SK-N-SH (cell line): ENCODE measurements around the gene PLPPR5. TPM values are rescaled to one million over a fixed set of nuclear protein-coding genes. Genes with fewer than 3 reads are reported as not detected.

Experiments used
- CTCF ChIA-PET: fragments of 300-600, 350-600 bp; formaldehyde crosslinking; extraction: SDS; loops from one replicate; lab custom pipeline; 2021; lab: Yijun Ruan, JAX
- POLR2A ChIA-PET: fragments of 350-600 bp; sonication (Branson Sonifier 250); formaldehyde crosslinking; extraction: SDS; loops from one replicate; lab custom pipeline; 2020; ENCODE audit warnings: antibody characterized with exemption, inconsistent platforms; lab: Yijun Ruan, JAX
- DNase-seq: peaks from one replicate; pipeline ENCODE4 v3.0.0; 2012
- H2AFZ ChIP-seq: fragments of 200-600 bp; sonication (generic); 2 replicates; pipeline ENCODE4 v1.8.1; 2016; ENCODE audit warnings: antibody characterized with exemption, mild to moderate bottlenecking, low read depth
- H3F3A ChIP-seq: fragments of 200-600 bp; sonication (generic); replicated peaks from 2 replicates; pipeline ENCODE3; 2016; ENCODE audit warnings: antibody characterized with exemption, mild to moderate bottlenecking; ENCODE audit not compliant: insufficient read depth
- H3K27ac ChIP-seq, 2 experiments: fragments of 200-500 bp in 1 of 2; fragments of 200-600 bp in 1 of 2; sonication (Bioruptor generic) in 1 of 2; sonication (generic), shearing (Covaris generic) in 1 of 2; 2 replicates each; pipeline versions ENCODE4 v1.5.1 to v1.6.1; 2014 to 2016; ENCODE audit warnings: low read depth in 2 of 2, inconsistent platforms in 1 of 2, low read length in 1 of 2, mild to moderate bottlenecking in 1 of 2, mixed read lengths in 1 of 2
- H3K27me3 ChIP-seq: fragments of 200-600 bp; sonication (generic), shearing (Covaris generic); 2 replicates; pipeline ENCODE4 v1.6.1; 2016; ENCODE audit warnings: mixed run types; ENCODE audit not compliant: insufficient read depth
- H3K36me3 ChIP-seq, 2 experiments: fragments of 200-500 bp in 1 of 2; fragments of 200-600 bp in 1 of 2; sonication (Bioruptor generic) in 1 of 2; sonication (generic) in 1 of 2; replicated peaks in 1 of 2; 2 replicates each; pipeline versions ENCODE3 to v1.5.1; 2014 to 2016; ENCODE audit warnings: low read length in 1 of 2, mild to moderate bottlenecking in 1 of 2; ENCODE audit not compliant: insufficient read depth in 2 of 2, control insufficient read depth in 1 of 2
- H3K4me1 ChIP-seq, 2 experiments: fragments of 200-500 bp in 1 of 2; fragments of 200-600 bp in 1 of 2; sonication (Bioruptor generic) in 1 of 2; sonication (generic), shearing (Covaris generic) in 1 of 2; 2 replicates each; pipeline versions ENCODE4 v1.5.1 to v1.6.1; 2014 to 2016; ENCODE audit warnings: low read depth in 1 of 2, low read length in 1 of 2, mixed run types in 1 of 2; ENCODE audit not compliant: insufficient read depth in 2 of 2, control insufficient read depth in 1 of 2
- H3K4me2 ChIP-seq: fragments of 200-600 bp; sonication (generic), shearing (Covaris generic); 2 replicates; pipeline ENCODE4 v1.6.1; 2017; ENCODE audit warnings: mixed run types
- H3K4me3 ChIP-seq, 2 experiments: fragments of 200-500 bp in 1 of 2; fragments of 200-600 bp in 1 of 2; sonication (Bioruptor generic) in 1 of 2; sonication (generic), shearing (Covaris generic) in 1 of 2; 2 replicates each; pipeline versions ENCODE4 v1.5.1 to v1.8.1; 2014 to 2016; ENCODE audit warnings: low read depth in 2 of 2, inconsistent platforms in 1 of 2, low read length in 1 of 2, mild to moderate bottlenecking in 1 of 2, mixed read lengths in 1 of 2, moderate library complexity in 1 of 2
- H3K79me2 ChIP-seq: fragments of 200-600 bp; sonication (generic); 2 replicates; pipeline ENCODE4 v1.8.1; 2017; ENCODE audit warnings: mild to moderate bottlenecking; ENCODE audit not compliant: insufficient read depth
- H3K9ac ChIP-seq: fragments of 200-600 bp; sonication (generic); 2 replicates; pipeline ENCODE4 v1.6.1; 2017; ENCODE audit warnings: mixed run types
- H3K9me2 ChIP-seq: fragments of 200-600 bp; sonication (generic); 2 replicates; pipeline ENCODE4 v1.6.1; 2017; ENCODE audit warnings: mixed run types
- H3K9me3 ChIP-seq: fragments of 200-600 bp; sonication (generic); 2 replicates; pipeline ENCODE4 v1.6.1; 2017; ENCODE audit warnings: mixed run types, mild to moderate bottlenecking, moderate library complexity
- H4K20me1 ChIP-seq: fragments of 200-600 bp; sonication (generic); 2 replicates; pipeline ENCODE4 v1.6.1; 2017; ENCODE audit warnings: mild to moderate bottlenecking, mixed run types; ENCODE audit not compliant: insufficient read depth
- ELF1 ChIP-seq: IDR thresholded peaks from 2 replicates; pipeline ENCODE4 v1.4.0; 2012
- EZH2phosphoT487 ChIP-seq: fragments of 200-600 bp; sonication (generic); IDR thresholded peaks from 2 replicates; pipeline ENCODE4 v1.6.1; 2017; ENCODE audit warnings: low read depth, mixed run types, mild to moderate bottlenecking, antibody characterized with exemption, moderate library complexity, borderline replicate concordance
- FOSL2 ChIP-seq: IDR thresholded peaks from 2 replicates; pipeline ENCODE4 v1.4.0; 2012; ENCODE audit warnings: low read depth, mild to moderate bottlenecking, moderate library complexity, borderline replicate concordance
- FOXJ3 ChIP-seq: sonication (generic); formaldehyde crosslinking; IDR thresholded peaks from 2 replicates; pipeline ENCODE4 v1.5.1; 2020; ENCODE audit warnings: mild to moderate bottlenecking, missing genetic modification reagents
- FOXM1 ChIP-seq: IDR thresholded peaks from 2 replicates; pipeline ENCODE4 v1.4.0; 2012; ENCODE audit warnings: low read depth, mild to moderate bottlenecking
- GABPA ChIP-seq: IDR thresholded peaks from 2 replicates; pipeline ENCODE4 v1.4.0; 2012; ENCODE audit warnings: low read depth, mild to moderate bottlenecking
- GATA2 ChIP-seq: sonication (generic); formaldehyde crosslinking; IDR thresholded peaks from 2 replicates; pipeline ENCODE4 v1.5.0; 2020; ENCODE audit warnings: mild to moderate bottlenecking, missing genetic modification reagents
- MXI1 ChIP-seq: IDR thresholded peaks from 2 replicates; pipeline ENCODE4 v1.6.1; 2012; ENCODE audit warnings: mild to moderate bottlenecking, low read depth, low read length, improper control_type of control experiment
- NFIC ChIP-seq: IDR thresholded peaks from 2 replicates; pipeline ENCODE4 v1.4.0; 2012; ENCODE audit warnings: borderline replicate concordance
- POLR2AphosphoS5 ChIP-seq: IDR thresholded peaks from 2 replicates; pipeline ENCODE4 v1.6.1; 2012; ENCODE audit warnings: low read depth, low read length
- RAD21 ChIP-seq: IDR thresholded peaks from 2 replicates; pipeline ENCODE4 v1.6.1; 2012; ENCODE audit warnings: mild to moderate bottlenecking, low read length
- RCOR1 ChIP-seq: fragments of 150-350 bp; IDR thresholded peaks from 2 replicates; pipeline ENCODE4 v1.6.1; 2017; ENCODE audit warnings: antibody characterized with exemption, low read length
- RXRA ChIP-seq: IDR thresholded peaks from 2 replicates; pipeline ENCODE4 v1.4.0; 2012; ENCODE audit warnings: low read depth, mild to moderate bottlenecking, borderline replicate concordance
- SMC3 ChIP-seq: IDR thresholded peaks from 2 replicates; pipeline ENCODE4 v1.6.1; 2012; ENCODE audit warnings: low read depth, low read length, improper control_type of control experiment
- TAF1 ChIP-seq: IDR thresholded peaks from 2 replicates; pipeline ENCODE4 v1.6.1; 2012; ENCODE audit warnings: low read depth, mild to moderate bottlenecking, low read length, moderate library complexity, borderline replicate concordance
- YY1 ChIP-seq: IDR thresholded peaks from 2 replicates; pipeline ENCODE4 v1.4.0; 2012; ENCODE audit warnings: low read depth, mild to moderate bottlenecking
- WGBS: methylation state at CpG from one replicate; pipeline ENCODE4 v1.1.6; 2017; ENCODE audit warnings: low lambda C conversion rate; 5-methylcytosine and 5-hydroxymethylcytosine counted together
- polyA plus RNA-seq, 3 experiments: library from polyadenylated mRNA; depleted of rRNA; stranded (reverse); fragments of >200 nt; gene quantifications; 2 replicates each; pipeline ENCODE4 v1.2.3, GENCODE V29; 2012
- TF ChIP-seq, protein P1 (sequence below): fragments of 150-350 bp; IDR thresholded peaks from 2 replicates; pipeline ENCODE4 v1.6.1; 2017; ENCODE audit warnings: antibody characterized with exemption, low read length, low read depth, borderline replicate concordance
- TF ChIP-seq, protein P2 (sequence below): IDR thresholded peaks from 2 replicates; pipeline ENCODE4 v1.4.0; 2012; ENCODE audit warnings: low read depth
- TF ChIP-seq, protein P3 (sequence below): IDR thresholded peaks from 2 replicates; pipeline ENCODE4 v1.4.0; 2012; ENCODE audit warnings: low read depth, borderline replicate concordance

PLPPR5 gene
- polyA plus RNA-seq, 1 of the 3 experiments (the other 2 are of a cell fraction) = 0.23 TPM

DNA sequence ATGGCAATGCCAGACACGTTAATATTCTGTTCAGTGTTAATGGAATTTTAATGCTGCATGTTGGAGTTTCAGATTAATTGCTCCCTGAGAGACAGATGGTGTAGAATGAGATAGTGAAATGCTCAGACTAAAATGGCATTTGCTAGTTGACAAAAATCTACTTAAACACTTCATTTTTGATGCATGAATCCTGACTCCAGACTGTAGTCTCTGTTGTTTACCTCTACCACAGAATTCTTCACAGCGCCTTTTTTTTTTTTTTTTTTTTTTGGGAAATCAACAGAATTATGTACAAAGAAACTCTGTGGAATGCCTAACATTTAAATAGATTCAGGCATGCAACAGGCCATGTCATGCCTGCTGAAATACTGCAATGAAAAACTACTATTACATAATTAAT, 111.3 kb downstream of the PLPPR5 start:
- POLR2A ChIA-PET = no interaction called here
- Histone ChIP-seq H3K27ac (no peak overlapping the region), H3K4me2 (no peak overlapping the region), H2AFZ (no peak overlapping the region), H3K9me3 (no peaks in the 10 kb centered on the region), H4K20me1 (no peaks in the 10 kb centered on the region), H3K27me3 (no peaks in the 10 kb centered on the region), H3K4me3 (no peak overlapping the region), H3K79me2 (no peaks in the 10 kb centered on the region), H3K9ac (no peak overlapping the region), H3K36me3 (no peaks in the 10 kb centered on the region), H3K4me1 (no peaks in the 10 kb centered on the region; a peak in 1 of 4 replicates), H3K9me2 (no peaks in the 10 kb centered on the region), H3F3A (no peaks in the 10 kb centered on the region)
- CTCF ChIA-PET = no interaction called here
- TF ChIP-seq TAF1 (no peak), FOSL2 (no peak)
- 80% methylated on average over 2 of the region's 2 CpGs for WGBS
- DNase-seq = no peak

DNA sequence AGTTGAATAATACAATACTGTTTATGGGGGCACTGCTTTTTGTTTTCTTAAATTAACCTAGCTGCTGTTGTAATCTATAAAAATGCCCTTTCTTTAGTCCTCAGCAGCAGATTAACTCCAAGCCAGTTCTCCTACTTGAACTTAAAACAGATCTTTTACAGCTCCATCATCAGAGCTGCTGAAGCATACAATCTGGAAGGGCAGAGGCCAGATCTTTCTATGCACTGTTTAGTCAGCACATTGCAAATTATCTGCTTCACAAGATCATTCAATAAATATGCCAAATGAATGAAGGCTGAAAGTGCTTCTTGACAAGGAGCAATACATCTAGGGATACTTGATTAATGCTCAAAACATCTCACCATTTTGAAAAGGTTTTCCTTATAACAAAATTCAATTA, 115.8 kb downstream of the PLPPR5 start:
- TF ChIP-seq RXRA = no peak
- no peak for TF ChIP-seq RAD21
- no peak for TF ChIP-seq SMC3
- TF ChIP-seq YY1 = no peak
- TF ChIP-seq FOXM1 = no peak
- TF ChIP-seq FOSL2 = no peak
- TF ChIP-seq EZH2phosphoT487 = no peak
- TF ChIP-seq ELF1 = no peak
- TF ChIP-seq, protein P1, sequence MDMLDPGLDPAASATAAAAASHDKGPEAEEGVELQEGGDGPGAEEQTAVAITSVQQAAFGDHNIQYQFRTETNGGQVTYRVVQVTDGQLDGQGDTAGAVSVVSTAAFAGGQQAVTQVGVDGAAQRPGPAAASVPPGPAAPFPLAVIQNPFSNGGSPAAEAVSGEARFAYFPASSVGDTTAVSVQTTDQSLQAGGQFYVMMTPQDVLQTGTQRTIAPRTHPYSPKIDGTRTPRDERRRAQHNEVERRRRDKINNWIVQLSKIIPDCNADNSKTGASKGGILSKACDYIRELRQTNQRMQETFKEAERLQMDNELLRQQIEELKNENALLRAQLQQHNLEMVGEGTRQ = no peak
- TF ChIP-seq, protein P2, sequence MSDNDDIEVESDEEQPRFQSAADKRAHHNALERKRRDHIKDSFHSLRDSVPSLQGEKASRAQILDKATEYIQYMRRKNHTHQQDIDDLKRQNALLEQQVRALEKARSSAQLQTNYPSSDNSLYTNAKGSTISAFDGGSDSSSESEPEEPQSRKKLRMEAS = no peak
- no peak for TF ChIP-seq POLR2AphosphoS5
- Histone ChIP-seq H3K4me2 (no peak overlapping the region), H3K9me3 (no peaks in the 10 kb centered on the region), H3F3A (no peaks in the 10 kb centered on the region), H4K20me1 (no peaks in the 10 kb centered on the region), H3K79me2 (no peaks in the 10 kb centered on the region), H3K9me2 (no peaks in the 10 kb centered on the region), H2AFZ (no peak overlapping the region), H3K4me1 (no peaks in the 10 kb centered on the region; a peak in 1 of 4 replicates), H3K27me3 (no peaks in the 10 kb centered on the region), H3K36me3 (no peaks in the 10 kb centered on the region), H3K27ac (no peak overlapping the region), H3K9ac (no peak overlapping the region), H3K4me3 (no peak overlapping the region)
- POLR2A ChIA-PET = no interaction called here
- CTCF ChIA-PET = interaction anchor here (1.2 to 1.3 kb wide), 2 partner anchors 9 to 22 kb away, joined by 4 to 5 read pairs; no protein-coding TSS in a partner anchor
- DNase-seq = no peak

DNA sequence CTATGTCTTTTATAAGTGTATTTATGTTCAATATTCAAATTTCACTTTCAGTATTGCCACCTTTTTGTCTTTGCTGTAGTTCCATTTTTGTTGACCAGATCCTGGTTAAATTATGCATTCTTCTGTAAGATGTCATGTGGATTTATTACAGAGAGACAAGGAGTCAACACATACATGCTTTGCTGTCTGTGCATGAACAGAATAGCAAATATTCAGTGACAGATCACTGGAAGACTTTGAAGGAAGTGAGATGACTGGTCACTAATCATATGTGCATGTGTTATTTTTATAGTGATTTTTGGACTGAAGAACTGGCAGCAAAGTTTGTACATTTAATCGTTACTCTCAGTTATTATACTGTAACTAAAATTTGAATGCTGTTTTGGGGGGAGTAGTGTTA, 117.2 kb downstream of the PLPPR5 start:
- Histone ChIP-seq H3F3A (no peaks in the 10 kb centered on the region), H2AFZ (no peak overlapping the region), H3K4me1 (no peaks in the 10 kb centered on the region), H3K27ac (no peak overlapping the region), H3K4me2 (no peak overlapping the region), H4K20me1 (no peaks in the 10 kb centered on the region), H3K9me2 (no peaks in the 10 kb centered on the region), H3K9me3 (no peaks in the 10 kb centered on the region), H3K4me3 (no peak overlapping the region), H3K79me2 (no peaks in the 10 kb centered on the region), H3K27me3 (no peaks in the 10 kb centered on the region), H3K9ac (no peak overlapping the region), H3K36me3 (no peaks in the 10 kb centered on the region)
- no peak for DNase-seq
- no peak for TF ChIP-seq FOXJ3 (CRISPR knock-in tag)
- TF ChIP-seq EZH2phosphoT487 = no peak
- TF ChIP-seq GATA2 (CRISPR knock-in tag) = no peak
- no peak for TF ChIP-seq RCOR1
- TF ChIP-seq YY1 = no peak
- no peak for TF ChIP-seq GABPA
- no peak for TF ChIP-seq MXI1
- no peak for TF ChIP-seq FOSL2
- TF ChIP-seq, protein P3, sequence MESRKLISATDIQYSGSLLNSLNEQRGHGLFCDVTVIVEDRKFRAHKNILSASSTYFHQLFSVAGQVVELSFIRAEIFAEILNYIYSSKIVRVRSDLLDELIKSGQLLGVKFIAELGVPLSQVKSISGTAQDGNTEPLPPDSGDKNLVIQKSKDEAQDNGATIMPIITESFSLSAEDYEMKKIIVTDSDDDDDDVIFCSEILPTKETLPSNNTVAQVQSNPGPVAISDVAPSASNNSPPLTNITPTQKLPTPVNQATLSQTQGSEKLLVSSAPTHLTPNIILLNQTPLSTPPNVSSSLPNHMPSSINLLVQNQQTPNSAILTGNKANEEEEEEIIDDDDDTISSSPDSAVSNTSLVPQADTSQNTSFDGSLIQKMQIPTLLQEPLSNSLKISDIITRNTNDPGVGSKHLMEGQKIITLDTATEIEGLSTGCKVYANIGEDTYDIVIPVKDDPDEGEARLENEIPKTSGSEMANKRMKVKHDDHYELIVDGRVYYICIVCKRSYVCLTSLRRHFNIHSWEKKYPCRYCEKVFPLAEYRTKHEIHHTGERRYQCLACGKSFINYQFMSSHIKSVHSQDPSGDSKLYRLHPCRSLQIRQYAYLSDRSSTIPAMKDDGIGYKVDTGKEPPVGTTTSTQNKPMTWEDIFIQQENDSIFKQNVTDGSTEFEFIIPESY = no peak
- no peak for TF ChIP-seq RXRA
- TF ChIP-seq NFIC = no peak
- TF ChIP-seq TAF1 = no peak
- TF ChIP-seq FOXM1 = no peak
- TF ChIP-seq ELF1 = no peak
- TF ChIP-seq, protein P2 = no peak
- ChIA-PET CTCF (interaction anchor here (0.6 to 1.0 kb wide), 2 partner anchors 10 to 81 kb away, joined by 3 read pairs; no protein-coding TSS in a partner anchor), POLR2A (no interaction called here)
- WGBS = 87% methylated on average over 1 of the region's 1 CpG
